A549 (cell line): ENCODE data around the gene TTC31. TPM values are rescaled to one million over a fixed set of nuclear protein-coding genes. Genes with fewer than 3 reads are reported as not detected.
A peak's percentile ranks its signal among the peaks of the same experiment; 100 is the strongest.

Experiments used
- ATAC-seq, 2 experiments: fragments of 200-7000 bp in 1 of 2; fragments of >200 bp in 1 of 2; cut with Nextera tagmentation in 1 of 2; cut with Tn5 transposase in 1 of 2; 3 replicates each; pipeline versions ENCODE4 v1.8.0 to v1.9.1; 2018 to 2020; ENCODE audit warnings: mild to moderate bottlenecking in 1 of 2, moderate library complexity in 1 of 2
- CTCF ChIA-PET: fragments of 300-600 bp; sonication (Branson Sonifier 250); formaldehyde crosslinking; extraction: SDS; loops from one replicate; lab custom pipeline; 2021; ENCODE audit warnings: antibody characterized with exemption, inconsistent platforms; lab: Yijun Ruan, JAX
- POLR2A ChIA-PET: fragments of 350-600 bp; formaldehyde crosslinking; extraction: SDS; loops from one replicate; lab custom pipeline; 2021; ENCODE audit warnings: antibody characterized with exemption, inconsistent platforms; lab: Yijun Ruan, JAX
- DNase-seq, 2 experiments: peaks; one replicate each; pipeline versions ENCODE4 v3.0.0 to v3.0.0-alpha.2; 2011 to 2016; ENCODE audit warnings: low read depth in 1 of 2, low spot score in 1 of 2
- FAIRE-seq: peaks from 2 replicates; lab custom pipeline; 2011; peaks lifted over from hg19 to GRCh38; lab: Jason Lieb, UNC
- H3K27ac ChIP-seq, 2 experiments: fragments of >200 bp; sonication (Bioruptor Twin); formaldehyde crosslinking; 3 replicates each; pipeline ENCODE4 v1.5.1; 2016 to 2017
- H3K4me1 ChIP-seq: fragments of >200 bp; sonication (Bioruptor Twin); formaldehyde crosslinking; 3 replicates; pipeline ENCODE4 v1.6.1; 2016
- H3K4me2 ChIP-seq: fragments of >200 bp; sonication (Bioruptor Twin); formaldehyde crosslinking; 3 replicates; pipeline ENCODE4 v1.6.1; 2016
- H3K4me3 ChIP-seq: fragments of >200 bp; sonication (Bioruptor Twin); formaldehyde crosslinking; 3 replicates; pipeline ENCODE4 v1.5.1; 2016
- H3K9me3 ChIP-seq: fragments of >200 bp; sonication (Bioruptor Twin); formaldehyde crosslinking; 3 replicates; pipeline ENCODE4 v1.6.1; 2016
- BCL3 ChIP-seq: fragments of >200 bp; sonication (Bioruptor Twin); formaldehyde crosslinking; IDR thresholded peaks from 3 replicates; pipeline ENCODE4 v1.6.1; 2016
- CHD2 ChIP-seq: fragments of 150-350 bp; IDR thresholded peaks from 2 replicates; pipeline ENCODE4 v1.6.1; 2014; ENCODE audit warnings: low read length; ENCODE audit not compliant: partially characterized antibody
- CTCF ChIP-seq: fragments of >200 bp; sonication (Bioruptor Twin); formaldehyde crosslinking; IDR thresholded peaks from 3 replicates; pipeline ENCODE4 v1.5.1; 2016
- E2F6 ChIP-seq: IDR thresholded peaks from 2 replicates; pipeline ENCODE4 v1.6.1; 2012; ENCODE audit warnings: low read depth, borderline replicate concordance
- EHMT2 ChIP-seq: fragments of 200-600 bp; sonication (generic); IDR thresholded peaks from 2 replicates; pipeline ENCODE4 v1.6.1; 2016; ENCODE audit warnings: antibody characterized with exemption, low read depth, mild to moderate bottlenecking, moderate library complexity
- EP300 ChIP-seq, 2 experiments: fragments of >200 bp; sonication (Bioruptor Twin); formaldehyde crosslinking; IDR thresholded peaks; 2 replicates in 1 of 2; 3 replicates in 1 of 2; pipeline ENCODE4 v1.6.1; 2016 to 2017
- ESRRA ChIP-seq: fragments of 150-350 bp; IDR thresholded peaks from 2 replicates; pipeline ENCODE4 v1.6.1; 2014; ENCODE audit warnings: mild to moderate bottlenecking, low read length, borderline replicate concordance
- FOSB ChIP-seq: fragments of 250-450 bp; sonication (Bioruptor Pico); IDR thresholded peaks from 2 replicates; pipeline ENCODE4 v1.5.0; 2020; ENCODE audit warnings: mild to moderate bottlenecking, moderate library complexity
- FOSL2 ChIP-seq, 2 experiments: fragments of 450-650 bp in 1 of 2; fragments of >200 bp in 1 of 2; sonication (Bioruptor Twin) in 1 of 2; formaldehyde crosslinking; IDR thresholded peaks; 2 replicates each; pipeline versions ENCODE4 v1.5.0 to v1.6.1; 2016 to 2020; ENCODE audit warnings: mild to moderate bottlenecking in 1 of 2, moderate library complexity in 1 of 2
- FOXS1 ChIP-seq: fragments of 250-450 bp; sonication (Bioruptor Pico); IDR thresholded peaks from 2 replicates; pipeline ENCODE4 v1.5.0; 2020; ENCODE audit warnings: mild to moderate bottlenecking, moderate library complexity
- HDAC2 ChIP-seq: fragments of 200-600 bp; sonication (generic); IDR thresholded peaks from 2 replicates; pipeline ENCODE4 v1.6.1; 2016
- HES2 ChIP-seq: fragments of >200 bp; sonication (Bioruptor Twin); formaldehyde crosslinking; IDR thresholded peaks from 2 replicates; pipeline ENCODE4 v1.6.1; 2016
- HOXA7 ChIP-seq: fragments of 250-450 bp; sonication (Bioruptor Pico); IDR thresholded peaks from 2 replicates; pipeline ENCODE4 v1.5.0; 2020; ENCODE audit warnings: mild to moderate bottlenecking, moderate library complexity
- HOXB13 ChIP-seq: fragments of 250-450 bp; sonication (Bioruptor Pico); IDR thresholded peaks from 2 replicates; pipeline ENCODE4 v1.5.0; 2020; ENCODE audit warnings: low read depth, mild to moderate bottlenecking, moderate library complexity
- HOXB5 ChIP-seq: fragments of 250-450 bp; sonication (Bioruptor Pico); IDR thresholded peaks from 2 replicates; pipeline ENCODE4 v1.5.0; 2020; ENCODE audit warnings: mild to moderate bottlenecking, moderate library complexity
- JUN ChIP-seq, 2 experiments: fragments of >200 bp; sonication (Bioruptor Twin); formaldehyde crosslinking; IDR thresholded peaks; 2 replicates in 1 of 2; 3 replicates in 1 of 2; pipeline ENCODE4 v1.6.1; 2016 to 2017
- MAFK ChIP-seq: fragments of 450-650 bp; IDR thresholded peaks from 2 replicates; pipeline ENCODE4 v1.6.1; 2014; ENCODE audit not compliant: partially characterized antibody
- MYC ChIP-seq: IDR thresholded peaks from 2 replicates; pipeline ENCODE4 v1.6.1; 2012; ENCODE audit warnings: mild to moderate bottlenecking, inconsistent platforms, low read length, improper control_type of control experiment, borderline replicate concordance
- NFE2L2 ChIP-seq: fragments of 150-350 bp; conservative IDR thresholded peaks from 2 replicates; pipeline ENCODE4 v1.6.1; 2014; ENCODE audit warnings: low read length
- NR3C1 ChIP-seq: fragments of >200 bp; sonication (Bioruptor Twin); formaldehyde crosslinking; IDR thresholded peaks from 3 replicates; pipeline ENCODE4 v1.6.1; 2017
- PHF8 ChIP-seq: fragments of 200-600 bp; sonication (generic); IDR thresholded peaks from 2 replicates; pipeline ENCODE4 v1.6.1; 2016; ENCODE audit warnings: low read depth, mild to moderate bottlenecking, antibody characterized with exemption, moderate library complexity, borderline replicate concordance
- POLR2A ChIP-seq: IDR thresholded peaks from 2 replicates; pipeline ENCODE4 v1.6.1; 2012; ENCODE audit warnings: mild to moderate bottlenecking, low read length
- RAD21 ChIP-seq, 2 experiments: fragments of >200 bp in 1 of 2; sonication (Bioruptor Twin) in 1 of 2; formaldehyde crosslinking in 1 of 2; IDR thresholded peaks in 1 of 2; conservative IDR thresholded peaks in 1 of 2; 2 replicates in 1 of 2; 3 replicates in 1 of 2; pipeline ENCODE4 v1.6.1; 2012 to 2018; ENCODE audit warnings: inconsistent platforms in 1 of 2
- RARB ChIP-seq: fragments of 250-450 bp; sonication (Bioruptor Pico); IDR thresholded peaks from 2 replicates; pipeline ENCODE4 v1.8.0; 2021; ENCODE audit warnings: mild to moderate bottlenecking, moderate library complexity
- RFX5 ChIP-seq: fragments of 450-650 bp; IDR thresholded peaks from 2 replicates; pipeline ENCODE4 v1.7.1; 2014; ENCODE audit warnings: antibody characterized with exemption, mild to moderate bottlenecking, moderate library complexity
- SMC3 ChIP-seq: fragments of >200 bp; sonication (Bioruptor Twin); formaldehyde crosslinking; IDR thresholded peaks from 3 replicates; pipeline ENCODE4 v1.6.1; 2018; ENCODE audit warnings: inconsistent platforms
- ZNF302 ChIP-seq: fragments of 250-450 bp; sonication (Bioruptor Pico); IDR thresholded peaks from 2 replicates; pipeline ENCODE4 v1.9.0; 2021; ENCODE audit warnings: inconsistent platforms, mild to moderate bottlenecking, moderate library complexity
- whole genome bisulfite sequencing: methylation state at CpG from one replicate; pipeline ENCODE4 v1.1.6; 2017; ENCODE audit errors: missing lambda C conversion rate; 5-methylcytosine and 5-hydroxymethylcytosine counted together
- polyA plus RNA-seq, 4 experiments: library from polyadenylated mRNA; depleted of rRNA in 3 of 4; stranded (reverse); fragments of >200 nt; fragmentation: RNase III in 1 of 4; extraction: RNeasy Plus Mini Kit Qiagen cat#74134 plus additional on column Dnase treatment in 1 of 4; gene quantifications; 2 replicates in 3 of 4; 3 replicates in 1 of 4; pipeline ENCODE4 v1.2.3, GENCODE V29; 2011 to 2017

The TTC31 gene
- polyA plus RNA-seq, 2 of the 4 experiments (the other 2 are of a cell fraction) = 26.2 to 29.6 TPM

- TF ChIP-seq RAD21 (conservative IDR thresholded peaks at IDR 0.05 in 1 of 2, IDR thresholded peaks at IDR 0.05 in 1 of 2) (peak; percentile 74 to 80), CTCF (peak; percentile 70), SMC3 (peak; percentile 50), HOXA7 (CRISPR knock-in tag) (no peak), POLR2A (no peak), ZNF302 (no peak), MAFK (peak; percentile 82), HOXB5 (CRISPR knock-in tag) (no peak), HOXB13 (CRISPR knock-in tag) (no peak)
- CTCF ChIA-PET = interaction anchor here (0.7 to 8.5 kb wide), 32 partner anchors 10 to 293 kb away, joined by 3 to 92 read pairs (median 6); partner anchors contain the start of genes C2orf81, CCDC142, LBX2 and LOXL3
- ATAC-seq (no peak), FAIRE-seq (no peak), DNase-seq (peak; percentile 55 to 75)
- H3K4me3 ChIP-seq = no peak overlapping the region
- POLR2A ChIA-PET = interaction anchor here (1.0 to 1.9 kb wide), 3 partner anchors 49 to 92 kb away, joined by 3 to 6 read pairs (median 4); partner anchors contain the start of genes CCDC142 and TTC31
- H3K4me1 ChIP-seq = peaks cover 17% of the 10 kb centered on the region
- H3K9me3 ChIP-seq = no peaks in the 10 kb centered on the region
- H3K4me2 ChIP-seq = no peak overlapping the region
- no peak overlapping the region for H3K27ac ChIP-seq
Observed at GRCh38 chr2:74532222-74532621, 49.3 kb downstream of the TTC31 start.

GRCh38 chr2:74533464-74533863, 50.6 kb downstream of the TTC31 start:
- ATAC-seq = no peak
- ChIA-PET CTCF (interaction anchor here (0.5 to 8.5 kb wide), 17 partner anchors 11 to 819 kb away, joined by 3 to 92 read pairs (median 6); partner anchors contain the start of genes CCDC142, LBX2, PCGF1 and TTC31), POLR2A (no interaction called here)
- Histone ChIP-seq H3K4me1 (peaks cover 8% of the 10 kb centered on the region), H3K27ac (no peak overlapping the region), H3K4me3 (no peak overlapping the region), H3K4me2 (no peak overlapping the region), H3K9me3 (no peaks in the 10 kb centered on the region)
- no peak for DNase-seq
- no peak for FAIRE-seq
- 78% methylated on average over 4 of the region's 4 CpGs for WGBS
- no peak for TF ChIP-seq FOSB
- no peak for TF ChIP-seq EP300 (IDR thresholded peaks at IDR 0.05)

GRCh38 chr2:74534411-74534810, 51.5 kb downstream of the TTC31 start:
- POLR2A ChIA-PET = no interaction called here
- no peak overlapping the region for H3K4me2 ChIP-seq
- ATAC-seq (no peak), FAIRE-seq (no peak), DNase-seq (no peak)
- H3K4me1 ChIP-seq = peaks cover 7% of the 10 kb centered on the region; the same call in 2 of the 3 replicates
- no peaks in the 10 kb centered on the region for H3K9me3 ChIP-seq
- H3K27ac ChIP-seq = no peak overlapping the region
- CTCF ChIA-PET = interaction anchor here (0.7 to 8.5 kb wide), 5 partner anchors 10 to 53 kb away, joined by 4 to 92 read pairs (median 45); partner anchors contain the start of genes CCDC142, PCGF1 and TTC31
- H3K4me3 ChIP-seq = no peak overlapping the region
- 83% methylated on average over 9 of the region's 12 CpGs for WGBS
- TF ChIP-seq HES2 (no peak), POLR2A (0 out of 2 replicates have a peak, but pooled peaks have one; percentile 6)

GRCh38 chr2:74535440-74535965, 52.6 kb downstream of the TTC31 start:
- DNase-seq (no peak), ATAC-seq (no peak), FAIRE-seq (no peak)
- H3K27ac ChIP-seq = no peak overlapping the region
- no peak overlapping the region for H3K4me3 ChIP-seq
- peaks cover 7% of the 10 kb centered on the region; the same call in 2 of the 3 replicates for H3K4me1 ChIP-seq
- H3K4me2 ChIP-seq = no peak overlapping the region
- 72% methylated on average over 4 of the region's 10 CpGs for WGBS
- ChIA-PET CTCF (interaction anchor here (0.8 to 8.5 kb wide), 7 partner anchors 9 to 53 kb away, joined by 3 to 92 read pairs (median 4); partner anchors contain the start of genes CCDC142 and TTC31), POLR2A (no interaction called here)
- no peaks in the 10 kb centered on the region for H3K9me3 ChIP-seq
- TF ChIP-seq E2F6 (no peak), NR3C1 (no peak), EHMT2 (no peak), ESRRA (no peak), POLR2A (no peak), HDAC2 (no peak), CHD2 (no peak), RARB (CRISPR knock-in tag) (no peak), MYC (no peak), FOSL2 (IDR thresholded peaks at IDR 0.05) (no peak), FOSL2 (CRISPR knock-in tag; IDR thresholded peaks at IDR 0.05) (no peak), NFE2L2 (no peak), PHF8 (no peak), HOXB5 (CRISPR knock-in tag) (no peak), RFX5 (no peak), JUN (IDR thresholded peaks at IDR 0.05) (no peak), BCL3 (no peak), FOXS1 (CRISPR knock-in tag) (no peak), EP300 (IDR thresholded peaks at IDR 0.05) (no peak)
